GM10266 (cell line): ENCODE measurements around the gene BBS9.

Experiments
- DNase-seq: peaks from one replicate; pipeline ENCODE4 v3.0.0; 2012; ENCODE audit errors: extremely low spot score
- TF ChIP-seq, protein P1 (sequence below): IDR thresholded peaks from 2 replicates; pipeline ENCODE4 v1.5.1; 2012; ENCODE audit warnings: mild to moderate bottlenecking, low read depth; ENCODE audit not compliant: control insufficient read depth, insufficient read depth; ENCODE audit errors: missing control alignments

Gene BBS9

DNA sequence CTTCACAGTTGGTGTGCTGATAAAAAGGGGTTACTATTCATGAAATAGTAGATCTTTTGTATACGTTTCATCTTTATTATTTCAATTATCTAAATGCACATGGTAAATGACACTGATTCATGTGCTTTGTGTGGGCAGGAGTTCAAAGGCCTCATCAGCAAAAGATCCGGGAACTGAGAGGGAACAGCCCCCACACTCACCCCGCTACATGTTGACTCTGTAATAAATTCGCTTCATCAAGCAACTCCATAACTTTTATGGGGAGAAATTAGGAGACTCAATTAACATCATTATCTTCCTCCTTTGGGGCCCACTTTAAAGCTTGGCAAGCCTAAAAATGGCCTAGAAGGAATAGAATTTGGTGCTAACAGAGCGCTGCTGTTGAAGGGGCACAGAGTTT lies 525.3 kb downstream of the BBS9 start:
- TF ChIP-seq, protein P1, sequence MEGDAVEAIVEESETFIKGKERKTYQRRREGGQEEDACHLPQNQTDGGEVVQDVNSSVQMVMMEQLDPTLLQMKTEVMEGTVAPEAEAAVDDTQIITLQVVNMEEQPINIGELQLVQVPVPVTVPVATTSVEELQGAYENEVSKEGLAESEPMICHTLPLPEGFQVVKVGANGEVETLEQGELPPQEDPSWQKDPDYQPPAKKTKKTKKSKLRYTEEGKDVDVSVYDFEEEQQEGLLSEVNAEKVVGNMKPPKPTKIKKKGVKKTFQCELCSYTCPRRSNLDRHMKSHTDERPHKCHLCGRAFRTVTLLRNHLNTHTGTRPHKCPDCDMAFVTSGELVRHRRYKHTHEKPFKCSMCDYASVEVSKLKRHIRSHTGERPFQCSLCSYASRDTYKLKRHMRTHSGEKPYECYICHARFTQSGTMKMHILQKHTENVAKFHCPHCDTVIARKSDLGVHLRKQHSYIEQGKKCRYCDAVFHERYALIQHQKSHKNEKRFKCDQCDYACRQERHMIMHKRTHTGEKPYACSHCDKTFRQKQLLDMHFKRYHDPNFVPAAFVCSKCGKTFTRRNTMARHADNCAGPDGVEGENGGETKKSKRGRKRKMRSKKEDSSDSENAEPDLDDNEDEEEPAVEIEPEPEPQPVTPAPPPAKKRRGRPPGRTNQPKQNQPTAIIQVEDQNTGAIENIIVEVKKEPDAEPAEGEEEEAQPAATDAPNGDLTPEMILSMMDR: no peak
- DNase-seq: no peak
